ENCODE measurements around the gene DPP10.

GRCh38 chr2:114609801-114610200, 167.4 kb downstream of the DPP10 start:
- TF ChIP-seq ZNF155 (tag by site-specific recombination; IDR thresholded peaks at IDR 0.05) (no peak), KLF9 (tag by site-specific recombination; IDR thresholded peaks at IDR 0.05; ENCODE audit: low read depth) (no peak), ZNF10 (tag by site-specific recombination; IDR thresholded peaks at IDR 0.05) (no peak), ZFP3 (tag by site-specific recombination; IDR thresholded peaks at IDR 0.05; ENCODE audit: low read depth) (no peak), FEZF1 (tag by site-specific recombination; IDR thresholded peaks at IDR 0.05) (no peak), ZNF302 (tag by site-specific recombination; IDR thresholded peaks at IDR 0.05; ENCODE audit: low read depth) (no peak), ZNF585B (tag by site-specific recombination; IDR thresholded peaks at IDR 0.05) (no peak), CTCF (tag by site-specific recombination; IDR thresholded peaks at IDR 0.05) (no peak)
